H1 (cell line): Measurements from ENCODE around the gene OR2F1. TPM values are rescaled to one million over a fixed set of nuclear protein-coding genes. Genes with fewer than 3 reads are reported as not detected.

ENCODE experiments used
- ASH2L ChIP-seq: fragments of 200-600, 300-600 bp; sonication (generic); IDR thresholded peaks from one replicate; pipeline ENCODE4 v1.7.1; 2017; ENCODE audit warnings: low read length
- ATF3 ChIP-seq: IDR thresholded peaks from 2 replicates; pipeline ENCODE4 v1.6.1; 2011; ENCODE audit warnings: low read depth, mild to moderate bottlenecking, low read length; ENCODE audit not compliant: insufficient read depth
- BACH1 ChIP-seq: IDR thresholded peaks from 2 replicates; pipeline ENCODE4 v1.6.1; 2012; ENCODE audit warnings: low read length, improper control_type of control experiment
- JUN ChIP-seq: IDR thresholded peaks from 2 replicates; pipeline ENCODE4 v1.6.1; 2011; ENCODE audit warnings: low read depth, mild to moderate bottlenecking, improper control_type of control experiment, low read length
- JUND ChIP-seq: IDR thresholded peaks from 2 replicates; pipeline ENCODE4 v1.6.1; 2011; ENCODE audit warnings: mild to moderate bottlenecking, improper control_type of control experiment, low read length
- POLR2AphosphoS5 ChIP-seq: IDR thresholded peaks from 2 replicates; pipeline ENCODE4 v1.6.1; 2011; ENCODE audit warnings: low read depth, low read length
- RNF2 ChIP-seq: fragments of 200-900, 300-1000 bp; sonication (generic); IDR thresholded peaks from 2 replicates; pipeline ENCODE4 v1.7.1; 2016; ENCODE audit warnings: borderline replicate concordance, low read depth, mild to moderate bottlenecking, antibody characterized with exemption, low read length; ENCODE audit not compliant: poor library complexity, severe bottlenecking; ENCODE audit errors: missing control alignments
- USF2 ChIP-seq: IDR thresholded peaks from 2 replicates; pipeline ENCODE4 v1.6.1; 2011; ENCODE audit warnings: low read length, improper control_type of control experiment
- ZNF274 ChIP-seq: IDR thresholded peaks from 2 replicates; pipeline ENCODE4 v1.7.0; 2012; ENCODE audit warnings: low read length, borderline replicate concordance; ENCODE audit errors: extremely low read depth
- polyA plus RNA-seq, 7 experiments: library from polyadenylated mRNA; depleted of rRNA in 3 of 7; stranded (reverse) in 5 of 7; unstranded in 2 of 7; fragments of >200 nt in 5 of 7; fragments of 200-250 nt in 2 of 7; gene quantifications; 1 replicate in 5 of 7; 2 replicates in 1 of 7; 4 replicates in 1 of 7; pipeline versions ENCODE4 v1.2.1 to v1.2.3, GENCODE V29; 2011 to 2013; ENCODE audit warnings: missing spikeins in 2 of 7, mixed read lengths in 2 of 7
- total RNA-seq: library from RNA; stranded (reverse); fragmentation: NEBNext Ultra II Directional; extraction: Animal tissue kit (Norgen Biotek cat#: 25700); gene quantifications from 2 replicates; pipeline ENCODE4 v1.2.1, GENCODE V29; 2021
- TF ChIP-seq, protein P1 (sequence below): fragments of 300-600 bp; sonication (generic); IDR thresholded peaks from 2 replicates; pipeline ENCODE4 v1.7.1; 2012; ENCODE audit warnings: low read length, moderate library complexity, mild to moderate bottlenecking, inconsistent platforms; ENCODE audit not compliant: insufficient replicate concordance

Gene OR2F1
- total and polyA plus RNA-seq, 2 of the 8 experiments (the other 6 are each of a cell fraction or from before 2014, with no cell fraction given), result 0.19 TPM; not detected in 1

- TF ChIP-seq, protein P1, sequence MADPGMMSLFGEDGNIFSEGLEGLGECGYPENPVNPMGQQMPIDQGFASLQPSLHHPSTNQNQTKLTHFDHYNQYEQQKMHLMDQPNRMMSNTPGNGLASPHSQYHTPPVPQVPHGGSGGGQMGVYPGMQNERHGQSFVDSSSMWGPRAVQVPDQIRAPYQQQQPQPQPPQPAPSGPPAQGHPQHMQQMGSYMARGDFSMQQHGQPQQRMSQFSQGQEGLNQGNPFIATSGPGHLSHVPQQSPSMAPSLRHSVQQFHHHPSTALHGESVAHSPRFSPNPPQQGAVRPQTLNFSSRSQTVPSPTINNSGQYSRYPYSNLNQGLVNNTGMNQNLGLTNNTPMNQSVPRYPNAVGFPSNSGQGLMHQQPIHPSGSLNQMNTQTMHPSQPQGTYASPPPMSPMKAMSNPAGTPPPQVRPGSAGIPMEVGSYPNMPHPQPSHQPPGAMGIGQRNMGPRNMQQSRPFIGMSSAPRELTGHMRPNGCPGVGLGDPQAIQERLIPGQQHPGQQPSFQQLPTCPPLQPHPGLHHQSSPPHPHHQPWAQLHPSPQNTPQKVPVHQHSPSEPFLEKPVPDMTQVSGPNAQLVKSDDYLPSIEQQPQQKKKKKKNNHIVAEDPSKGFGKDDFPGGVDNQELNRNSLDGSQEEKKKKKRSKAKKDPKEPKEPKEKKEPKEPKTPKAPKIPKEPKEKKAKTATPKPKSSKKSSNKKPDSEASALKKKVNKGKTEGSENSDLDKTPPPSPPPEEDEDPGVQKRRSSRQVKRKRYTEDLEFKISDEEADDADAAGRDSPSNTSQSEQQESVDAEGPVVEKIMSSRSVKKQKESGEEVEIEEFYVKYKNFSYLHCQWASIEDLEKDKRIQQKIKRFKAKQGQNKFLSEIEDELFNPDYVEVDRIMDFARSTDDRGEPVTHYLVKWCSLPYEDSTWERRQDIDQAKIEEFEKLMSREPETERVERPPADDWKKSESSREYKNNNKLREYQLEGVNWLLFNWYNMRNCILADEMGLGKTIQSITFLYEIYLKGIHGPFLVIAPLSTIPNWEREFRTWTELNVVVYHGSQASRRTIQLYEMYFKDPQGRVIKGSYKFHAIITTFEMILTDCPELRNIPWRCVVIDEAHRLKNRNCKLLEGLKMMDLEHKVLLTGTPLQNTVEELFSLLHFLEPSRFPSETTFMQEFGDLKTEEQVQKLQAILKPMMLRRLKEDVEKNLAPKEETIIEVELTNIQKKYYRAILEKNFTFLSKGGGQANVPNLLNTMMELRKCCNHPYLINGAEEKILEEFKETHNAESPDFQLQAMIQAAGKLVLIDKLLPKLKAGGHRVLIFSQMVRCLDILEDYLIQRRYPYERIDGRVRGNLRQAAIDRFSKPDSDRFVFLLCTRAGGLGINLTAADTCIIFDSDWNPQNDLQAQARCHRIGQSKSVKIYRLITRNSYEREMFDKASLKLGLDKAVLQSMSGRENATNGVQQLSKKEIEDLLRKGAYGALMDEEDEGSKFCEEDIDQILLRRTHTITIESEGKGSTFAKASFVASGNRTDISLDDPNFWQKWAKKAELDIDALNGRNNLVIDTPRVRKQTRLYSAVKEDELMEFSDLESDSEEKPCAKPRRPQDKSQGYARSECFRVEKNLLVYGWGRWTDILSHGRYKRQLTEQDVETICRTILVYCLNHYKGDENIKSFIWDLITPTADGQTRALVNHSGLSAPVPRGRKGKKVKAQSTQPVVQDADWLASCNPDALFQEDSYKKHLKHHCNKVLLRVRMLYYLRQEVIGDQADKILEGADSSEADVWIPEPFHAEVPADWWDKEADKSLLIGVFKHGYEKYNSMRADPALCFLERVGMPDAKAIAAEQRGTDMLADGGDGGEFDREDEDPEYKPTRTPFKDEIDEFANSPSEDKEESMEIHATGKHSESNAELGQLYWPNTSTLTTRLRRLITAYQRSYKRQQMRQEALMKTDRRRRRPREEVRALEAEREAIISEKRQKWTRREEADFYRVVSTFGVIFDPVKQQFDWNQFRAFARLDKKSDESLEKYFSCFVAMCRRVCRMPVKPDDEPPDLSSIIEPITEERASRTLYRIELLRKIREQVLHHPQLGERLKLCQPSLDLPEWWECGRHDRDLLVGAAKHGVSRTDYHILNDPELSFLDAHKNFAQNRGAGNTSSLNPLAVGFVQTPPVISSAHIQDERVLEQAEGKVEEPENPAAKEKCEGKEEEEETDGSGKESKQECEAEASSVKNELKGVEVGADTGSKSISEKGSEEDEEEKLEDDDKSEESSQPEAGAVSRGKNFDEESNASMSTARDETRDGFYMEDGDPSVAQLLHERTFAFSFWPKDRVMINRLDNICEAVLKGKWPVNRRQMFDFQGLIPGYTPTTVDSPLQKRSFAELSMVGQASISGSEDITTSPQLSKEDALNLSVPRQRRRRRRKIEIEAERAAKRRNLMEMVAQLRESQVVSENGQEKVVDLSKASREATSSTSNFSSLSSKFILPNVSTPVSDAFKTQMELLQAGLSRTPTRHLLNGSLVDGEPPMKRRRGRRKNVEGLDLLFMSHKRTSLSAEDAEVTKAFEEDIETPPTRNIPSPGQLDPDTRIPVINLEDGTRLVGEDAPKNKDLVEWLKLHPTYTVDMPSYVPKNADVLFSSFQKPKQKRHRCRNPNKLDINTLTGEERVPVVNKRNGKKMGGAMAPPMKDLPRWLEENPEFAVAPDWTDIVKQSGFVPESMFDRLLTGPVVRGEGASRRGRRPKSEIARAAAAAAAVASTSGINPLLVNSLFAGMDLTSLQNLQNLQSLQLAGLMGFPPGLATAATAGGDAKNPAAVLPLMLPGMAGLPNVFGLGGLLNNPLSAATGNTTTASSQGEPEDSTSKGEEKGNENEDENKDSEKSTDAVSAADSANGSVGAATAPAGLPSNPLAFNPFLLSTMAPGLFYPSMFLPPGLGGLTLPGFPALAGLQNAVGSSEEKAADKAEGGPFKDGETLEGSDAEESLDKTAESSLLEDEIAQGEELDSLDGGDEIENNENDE, result no peak
- TF ChIP-seq BACH1, result no peak
- TF ChIP-seq POLR2AphosphoS5, result no peak
- TF ChIP-seq ATF3, result no peak
- no peak for TF ChIP-seq JUN
- no peak for TF ChIP-seq JUND
- TF ChIP-seq ZNF274, result no peak
- TF ChIP-seq USF2, result no peak
- no peak for TF ChIP-seq RNF2
- TF ChIP-seq ASH2L, result no peak
Measured at GRCh38 chr7:143906895-143907294, 47.7 kb upstream of the OR2F1 start (continued).
